GM12878 (cell line): ENCODE data around the gene DAB2.

Source experiments
- BHLHE40 ChIP-seq, 2 experiments: fragments of 450-650 bp in 1 of 2; IDR thresholded peaks; 2 replicates each; pipeline ENCODE4 v1.6.1; 2011 to 2017; ENCODE audit warnings: low read depth in 2 of 2, borderline replicate concordance in 1 of 2, improper control_type of control experiment in 1 of 2, low read length in 1 of 2, mild to moderate bottlenecking in 1 of 2
- BRCA1 ChIP-seq: IDR thresholded peaks from 2 replicates; pipeline ENCODE4 v1.6.1; 2011; ENCODE audit warnings: low read depth, low read length, improper control_type of control experiment
- ETV6 ChIP-seq, 2 experiments: fragments of 450-650 bp in 1 of 2; IDR thresholded peaks in 1 of 2; conservative IDR thresholded peaks in 1 of 2; 2 replicates each; pipeline ENCODE4 v1.6.1; 2014; ENCODE audit warnings: antibody characterized with exemption in 1 of 2, borderline replicate concordance in 1 of 2, low read depth in 1 of 2, mild to moderate bottlenecking in 1 of 2, moderate library complexity in 1 of 2
- EZH2 ChIP-seq: IDR thresholded peaks from 2 replicates; pipeline ENCODE4 v1.6.1; 2012; ENCODE audit warnings: low read depth, mild to moderate bottlenecking, control low read depth, inconsistent platforms, low read length, borderline replicate concordance; ENCODE audit not compliant: control insufficient read depth
- HDAC2 ChIP-seq: fragments of 200-600 bp; sonication (generic); IDR thresholded peaks from 2 replicates; pipeline ENCODE4 v1.6.1; 2017
- LARP7 ChIP-seq: fragments of 450-650 bp; IDR thresholded peaks from 2 replicates; pipeline ENCODE4 v1.6.1; 2017; ENCODE audit warnings: mild to moderate bottlenecking
- MLLT1 ChIP-seq: fragments of 450-650 bp; IDR thresholded peaks from 2 replicates; pipeline ENCODE4 v1.6.1; 2016; ENCODE audit warnings: mild to moderate bottlenecking
- MYC ChIP-seq: IDR thresholded peaks from 2 replicates; pipeline ENCODE4 v1.6.1; 2011; ENCODE audit warnings: mild to moderate bottlenecking, low read length, moderate library complexity, inconsistent platforms; ENCODE audit not compliant: insufficient read depth, insufficient replicate concordance, insufficient read length, severe bottlenecking
- SREBF2 ChIP-seq: IDR thresholded peaks from 2 replicates; pipeline ENCODE4 v1.6.1; 2012; ENCODE audit warnings: mild to moderate bottlenecking, low read length
- TARDBP ChIP-seq: IDR thresholded peaks from 2 replicates; pipeline ENCODE4 v1.6.1; 2016; ENCODE audit warnings: borderline replicate concordance
- ZNF217 ChIP-seq: fragments of 450-650 bp; IDR thresholded peaks from 2 replicates; pipeline ENCODE4 v1.6.1; 2017; ENCODE audit warnings: antibody characterized with exemption, mild to moderate bottlenecking
- ZNF24 ChIP-seq: fragments of 450-650 bp; IDR thresholded peaks from 2 replicates; pipeline ENCODE4 v1.6.1; 2017; ENCODE audit warnings: antibody characterized with exemption, mild to moderate bottlenecking
- TF ChIP-seq, protein P1 (sequence below): IDR thresholded peaks from 2 replicates; pipeline ENCODE4 v1.6.1; 2012; ENCODE audit warnings: low read depth, low read length, improper control_type of control experiment

GRCh38 chr5:39387293-39387692, 37.5 kb downstream of the DAB2 start:
- no peak for TF ChIP-seq TARDBP
- no peak for TF ChIP-seq LARP7
- TF ChIP-seq HDAC2, result no peak
- TF ChIP-seq EZH2, result no peak
- no peak for TF ChIP-seq BRCA1
- no peak for TF ChIP-seq ETV6 (conservative IDR thresholded peaks at IDR 0.05 in 1 of 2, IDR thresholded peaks at IDR 0.05 in 1 of 2; ENCODE audit: borderline replicate concordance in 1 of 2, low read depth in 1 of 2)
- no peak for TF ChIP-seq SREBF2
- no peak for TF ChIP-seq MYC
- TF ChIP-seq ZNF24, result no peak
- TF ChIP-seq ZNF217, result no peak
- TF ChIP-seq, protein P1, sequence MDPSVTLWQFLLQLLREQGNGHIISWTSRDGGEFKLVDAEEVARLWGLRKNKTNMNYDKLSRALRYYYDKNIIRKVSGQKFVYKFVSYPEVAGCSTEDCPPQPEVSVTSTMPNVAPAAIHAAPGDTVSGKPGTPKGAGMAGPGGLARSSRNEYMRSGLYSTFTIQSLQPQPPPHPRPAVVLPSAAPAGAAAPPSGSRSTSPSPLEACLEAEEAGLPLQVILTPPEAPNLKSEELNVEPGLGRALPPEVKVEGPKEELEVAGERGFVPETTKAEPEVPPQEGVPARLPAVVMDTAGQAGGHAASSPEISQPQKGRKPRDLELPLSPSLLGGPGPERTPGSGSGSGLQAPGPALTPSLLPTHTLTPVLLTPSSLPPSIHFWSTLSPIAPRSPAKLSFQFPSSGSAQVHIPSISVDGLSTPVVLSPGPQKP, result no peak
- TF ChIP-seq BHLHE40 (IDR thresholded peaks at IDR 0.05; ENCODE audit: borderline replicate concordance in 1 of 2, low read depth in 2 of 2, low read length in 1 of 2), result no peak
- TF ChIP-seq MLLT1, result no peak
